ENCODE data around the gene SPATA1. TPM values are rescaled to one million over a fixed set of nuclear protein-coding genes. Genes with fewer than 3 reads are reported as not detected.

The SPATA1 gene
- total RNA-seq, 6 experiments from 2014 or later, result 0.33 to 1.3 (median 0.85) TPM

DNA sequence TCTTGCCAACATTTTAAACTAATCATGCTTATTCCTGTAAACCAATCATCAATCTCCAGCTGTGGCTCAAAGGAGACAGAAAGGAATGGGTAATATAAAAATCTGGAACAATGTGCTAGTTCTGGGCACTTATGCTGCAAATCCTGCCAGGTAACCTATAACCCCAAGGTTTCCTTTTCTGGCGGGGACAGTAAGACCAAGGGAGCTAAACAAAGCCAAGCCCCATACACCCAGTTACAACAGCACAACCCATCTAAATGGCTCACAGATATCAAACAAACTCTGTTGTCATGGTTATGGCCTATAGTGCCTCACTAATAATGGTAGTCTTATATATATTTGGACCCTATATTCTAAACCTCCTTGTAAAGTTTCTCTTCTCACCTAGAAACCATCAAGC lies 104.9 kb downstream of the SPATA1 start:
- H3K4me3 Mint-ChIP-seq, result no peak overlapping the region
- peaks cover 23% of the 10 kb centered on the region for H3K36me3 Mint-ChIP-seq (ENCODE audit: low read depth)
- H3K4me1 Mint-ChIP-seq (ENCODE audit: low read depth), result peaks cover 24% of the 10 kb centered on the region
- peaks cover 24% of the 10 kb centered on the region for H3K9me3 Mint-ChIP-seq
- no peaks in the 10 kb centered on the region for H3K27me3 Mint-ChIP-seq (ENCODE audit: insufficient read depth)
- DNase-seq, result no peak
- TF ChIP-seq, protein P1, sequence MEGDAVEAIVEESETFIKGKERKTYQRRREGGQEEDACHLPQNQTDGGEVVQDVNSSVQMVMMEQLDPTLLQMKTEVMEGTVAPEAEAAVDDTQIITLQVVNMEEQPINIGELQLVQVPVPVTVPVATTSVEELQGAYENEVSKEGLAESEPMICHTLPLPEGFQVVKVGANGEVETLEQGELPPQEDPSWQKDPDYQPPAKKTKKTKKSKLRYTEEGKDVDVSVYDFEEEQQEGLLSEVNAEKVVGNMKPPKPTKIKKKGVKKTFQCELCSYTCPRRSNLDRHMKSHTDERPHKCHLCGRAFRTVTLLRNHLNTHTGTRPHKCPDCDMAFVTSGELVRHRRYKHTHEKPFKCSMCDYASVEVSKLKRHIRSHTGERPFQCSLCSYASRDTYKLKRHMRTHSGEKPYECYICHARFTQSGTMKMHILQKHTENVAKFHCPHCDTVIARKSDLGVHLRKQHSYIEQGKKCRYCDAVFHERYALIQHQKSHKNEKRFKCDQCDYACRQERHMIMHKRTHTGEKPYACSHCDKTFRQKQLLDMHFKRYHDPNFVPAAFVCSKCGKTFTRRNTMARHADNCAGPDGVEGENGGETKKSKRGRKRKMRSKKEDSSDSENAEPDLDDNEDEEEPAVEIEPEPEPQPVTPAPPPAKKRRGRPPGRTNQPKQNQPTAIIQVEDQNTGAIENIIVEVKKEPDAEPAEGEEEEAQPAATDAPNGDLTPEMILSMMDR (IDR thresholded peaks at IDR 0.05), result no peak
- H3K27ac Mint-ChIP-seq, result peak overlapping the region; percentile 72

DNA sequence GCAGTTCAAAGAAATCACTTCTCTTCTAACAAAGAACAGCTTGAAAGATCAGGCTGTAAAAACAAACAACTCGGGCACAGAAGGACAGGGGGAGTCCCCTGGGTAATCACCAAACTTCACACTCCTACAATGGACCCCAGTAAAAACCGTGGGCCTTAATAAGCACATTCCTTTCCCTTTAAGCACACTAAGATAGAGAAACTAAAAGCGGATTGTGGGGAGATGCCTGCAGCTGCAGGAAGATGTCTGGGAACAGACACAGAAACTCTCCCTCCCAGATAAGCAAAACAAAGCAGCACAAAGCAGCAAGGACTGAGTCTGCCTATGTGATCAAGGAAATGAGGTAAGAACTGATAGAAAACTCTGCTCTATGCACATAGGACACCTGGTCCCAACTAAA lies 105.6 kb downstream of the SPATA1 start:
- peaks cover 19% of the 10 kb centered on the region for H3K4me1 Mint-ChIP-seq (ENCODE audit: low read depth)
- H3K27ac Mint-ChIP-seq, result peak overlapping the region; percentile 72
- peak overlapping the region; percentile 62 for H3K4me3 Mint-ChIP-seq
- peaks cover 24% of the 10 kb centered on the region for H3K9me3 Mint-ChIP-seq
- H3K27me3 Mint-ChIP-seq (ENCODE audit: insufficient read depth), result no peaks in the 10 kb centered on the region
- TF ChIP-seq, protein P1 (IDR thresholded peaks at IDR 0.05), result no peak
- H3K36me3 Mint-ChIP-seq (ENCODE audit: low read depth), result peaks cover 23% of the 10 kb centered on the region
- peak; percentile 12 for DNase-seq

DNA sequence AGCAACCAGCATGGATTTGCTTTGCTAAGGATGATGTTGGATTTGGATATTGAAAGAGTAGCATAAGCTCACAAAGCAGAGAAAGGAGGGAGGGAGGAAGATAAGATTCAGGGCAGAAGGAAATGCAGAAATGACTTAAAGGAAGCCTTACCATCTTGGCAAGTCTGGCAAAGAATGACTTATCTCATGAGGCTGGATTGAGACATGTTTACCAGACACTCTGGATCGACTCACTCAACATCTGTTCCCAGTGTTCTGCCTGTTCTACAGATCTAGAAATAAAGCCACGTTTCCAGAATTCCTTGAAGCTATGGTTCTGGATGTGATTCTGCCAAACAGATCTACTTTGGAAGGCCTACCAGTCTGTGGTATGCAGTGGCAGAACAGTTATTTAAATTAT lies 106.8 kb downstream of the SPATA1 start:
- peaks cover 24% of the 10 kb centered on the region for H3K9me3 Mint-ChIP-seq
- no peak overlapping the region for H3K4me3 Mint-ChIP-seq
- H3K36me3 Mint-ChIP-seq (ENCODE audit: low read depth), result peaks cover 23% of the 10 kb centered on the region
- TF ChIP-seq, protein P1 (IDR thresholded peaks at IDR 0.05), result no peak
- peaks cover 18% of the 10 kb centered on the region for H3K4me1 Mint-ChIP-seq (ENCODE audit: low read depth)
- no peak for DNase-seq
- no peaks in the 10 kb centered on the region for H3K27me3 Mint-ChIP-seq (ENCODE audit: insufficient read depth)
- H3K27ac Mint-ChIP-seq, result no peak overlapping the region

DNA sequence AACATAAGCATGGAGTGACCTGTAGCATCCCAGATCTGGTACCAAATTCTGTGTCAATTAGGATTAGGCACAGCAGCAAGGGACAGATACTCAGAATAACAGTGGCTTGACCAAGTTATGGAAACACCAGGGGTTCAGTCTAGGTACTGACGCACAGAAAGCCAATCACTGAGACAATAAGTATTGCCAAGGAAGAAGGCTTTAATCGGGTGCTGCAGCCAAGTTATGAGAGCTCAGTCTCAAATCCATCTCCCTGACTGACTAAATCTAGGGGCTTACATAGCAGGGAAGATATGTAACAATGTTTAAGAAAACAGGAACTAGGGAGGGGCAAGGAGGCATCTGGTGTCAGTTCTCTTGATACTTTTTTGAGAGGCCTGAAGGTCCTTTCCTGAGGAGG lies 107.7 kb downstream of the SPATA1 start:
- TF ChIP-seq, protein P1 (IDR thresholded peaks at IDR 0.05), result no peak
- Mint-ChIP-seq H3K9me3 (peaks cover 24% of the 10 kb centered on the region), H3K4me3 (no peak overlapping the region), H3K27ac (no peak overlapping the region), H3K4me1 (ENCODE audit: low read depth) (peaks cover 19% of the 10 kb centered on the region), H3K27me3 (ENCODE audit: insufficient read depth) (no peaks in the 10 kb centered on the region), H3K36me3 (ENCODE audit: low read depth) (peaks cover 23% of the 10 kb centered on the region)
- no peak for DNase-seq

DNA sequence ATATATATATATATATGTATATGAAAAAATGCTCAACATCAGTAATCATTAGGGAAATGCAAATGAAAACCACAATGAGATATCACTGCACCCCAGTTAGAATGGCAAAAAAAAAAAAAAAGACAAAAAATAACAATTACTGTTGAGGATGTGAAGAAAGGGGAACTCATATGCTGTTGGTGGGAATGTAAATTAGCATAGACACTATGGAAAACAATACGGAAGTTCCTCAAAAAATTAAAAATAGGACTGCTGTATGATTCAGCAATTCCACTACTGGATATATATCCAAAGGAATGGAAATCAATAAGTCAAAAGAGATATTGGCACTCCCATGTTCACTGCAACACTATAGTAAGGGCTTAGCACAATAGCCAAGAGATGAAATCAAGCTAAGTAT lies 109.6 kb downstream of the SPATA1 start:
- no peak overlapping the region for H3K4me3 Mint-ChIP-seq
- peaks cover 38% of the 10 kb centered on the region for H3K4me1 Mint-ChIP-seq (ENCODE audit: low read depth)
- TF ChIP-seq, protein P1 (IDR thresholded peaks at IDR 0.05), result no peak
- peaks cover 24% of the 10 kb centered on the region for H3K9me3 Mint-ChIP-seq
- no peak for DNase-seq
- H3K36me3 Mint-ChIP-seq (ENCODE audit: low read depth), result peaks cover 23% of the 10 kb centered on the region
- H3K27me3 Mint-ChIP-seq (ENCODE audit: insufficient read depth), result peaks cover 1% of the 10 kb centered on the region; the same call in 1 of the 2 replicates
- no peak overlapping the region for H3K27ac Mint-ChIP-seq

Other genes starting within 250 kb of the SPATA1 start
- gene SAMD13, start 204.7 kb upstream of the SPATA1 start, total RNA-seq (2021; fragmentation: NEBNext Ultra II Directional; extraction: Animal tissue kit (Norgen Biotek cat#: 25700)), result 1 to 10 TPM in 1 of 6 experiments, under 1 TPM in 5; 0.36 to 1.1 (median 0.45) TPM
- gene DNASE2B, start 107.9 kb upstream of the SPATA1 start, total RNA-seq (2021; fragmentation: NEBNext Ultra II Directional; extraction: Animal tissue kit (Norgen Biotek cat#: 25700)), result not detected
- 10 to 100 TPM; 29.4 to 43.0 (median 36.2) TPM for gene RPF1, start 27.1 kb upstream of the SPATA1 start, total RNA-seq (2021; fragmentation: NEBNext Ultra II Directional; extraction: Animal tissue kit (Norgen Biotek cat#: 25700))
- gene GNG5, start 195 bp downstream of the SPATA1 start, total RNA-seq (2021; fragmentation: NEBNext Ultra II Directional; extraction: Animal tissue kit (Norgen Biotek cat#: 25700)), result 100 to 1,000 TPM; 121 to 201 (median 145) TPM
- 10 to 100 TPM; 15.4 to 21.2 (median 17.8) TPM for gene CTBS, start 68.1 kb downstream of the SPATA1 start, total RNA-seq (2021; fragmentation: NEBNext Ultra II Directional; extraction: Animal tissue kit (Norgen Biotek cat#: 25700))
- 100 to 1,000 TPM in 4 of 6 experiments, 10 to 100 TPM in 2; 78.3 to 128 (median 121) TPM for gene SSX2IP, start 184.1 kb downstream of the SPATA1 start, total RNA-seq (2021; fragmentation: NEBNext Ultra II Directional; extraction: Animal tissue kit (Norgen Biotek cat#: 25700))